T follicular helper cell (primary cell): ENCODE data around the gene CD3E.

ENCODE experiments used
- DNase-seq: peaks from one replicate; pipeline ENCODE4 v3.0.0-alpha.2; 2020; ENCODE audit warnings: low read depth

CD3E gene

DNA sequence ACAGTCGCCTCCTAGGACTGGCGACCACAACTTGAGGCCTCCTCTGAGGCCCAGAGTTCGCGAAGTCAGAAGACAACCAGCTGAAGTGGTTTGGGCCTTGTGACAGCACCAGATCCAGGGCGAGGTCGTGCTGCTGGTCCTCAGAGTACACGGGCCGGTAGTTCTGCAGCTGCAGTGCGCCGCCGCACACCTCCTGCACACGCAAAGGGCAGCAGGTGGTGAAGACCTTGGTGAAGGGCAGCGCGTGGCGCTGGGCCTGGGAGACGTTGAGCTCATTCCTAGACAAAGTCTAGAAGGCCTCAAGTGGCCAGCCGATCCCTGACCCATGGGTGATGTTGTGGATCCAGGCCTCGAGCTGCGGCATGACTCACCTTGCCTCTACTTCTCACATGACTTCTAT, 18.2 kb downstream of the CD3E start:
- DNase-seq, result no peak

- DNase-seq, result no peak
These were observed 20.8 kb downstream of the CD3E start for GRCh38 chr11:118325283-118325682.

- no peak for DNase-seq
These were observed 24.2 kb downstream of the CD3E start for GRCh38 chr11:118328745-118329144.

- DNase-seq, result no peak
These were observed 30.2 kb downstream of the CD3E start for GRCh38 chr11:118334745-118335144.

GRCh38 chr11:118338637-118339061, 34.1 kb downstream of the CD3E start:
- peak; percentile 90 for DNase-seq

GRCh38 chr11:118339281-118339961, 34.9 kb downstream of the CD3E start:
- DNase-seq, result no peak

- no peak for DNase-seq
These were observed 35.9 kb downstream of the CD3E start for GRCh38 chr11:118340449-118340848.

GRCh38 chr11:118341261-118341660, 36.7 kb downstream of the CD3E start:
- no peak for DNase-seq

DNA sequence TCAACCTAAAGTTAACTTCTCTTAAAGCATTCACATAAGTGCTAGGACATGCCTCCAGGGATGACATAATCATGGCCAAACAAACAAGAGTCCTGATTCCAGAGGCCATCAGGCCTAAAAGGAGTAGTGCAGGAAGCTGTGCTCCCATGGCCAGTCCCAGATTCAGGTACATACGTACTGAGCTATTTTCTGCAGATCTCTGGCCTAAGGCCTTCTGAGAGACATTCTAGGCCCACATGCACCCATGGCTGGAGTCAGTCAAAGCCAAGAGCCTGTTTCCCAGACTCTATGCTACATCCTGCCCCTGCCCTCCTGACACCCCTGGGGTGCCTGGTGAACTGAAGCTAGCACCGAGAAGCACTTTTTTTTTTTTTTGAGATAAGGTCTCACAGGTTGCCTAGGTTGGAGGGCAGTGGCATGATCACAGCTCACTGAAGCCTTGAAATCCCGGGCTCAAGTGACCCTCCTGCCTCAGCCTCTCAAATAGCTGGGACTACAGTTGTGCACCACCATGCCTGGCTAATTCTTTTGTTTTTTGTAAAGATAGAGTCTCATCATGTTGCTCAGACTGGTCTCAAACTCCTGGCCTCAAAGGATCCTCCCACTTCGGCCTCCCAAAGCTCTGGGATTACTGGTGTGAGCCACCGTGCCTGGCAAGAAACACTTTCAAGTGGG, 37.4 kb downstream of the CD3E start:
- no peak for DNase-seq

DNA sequence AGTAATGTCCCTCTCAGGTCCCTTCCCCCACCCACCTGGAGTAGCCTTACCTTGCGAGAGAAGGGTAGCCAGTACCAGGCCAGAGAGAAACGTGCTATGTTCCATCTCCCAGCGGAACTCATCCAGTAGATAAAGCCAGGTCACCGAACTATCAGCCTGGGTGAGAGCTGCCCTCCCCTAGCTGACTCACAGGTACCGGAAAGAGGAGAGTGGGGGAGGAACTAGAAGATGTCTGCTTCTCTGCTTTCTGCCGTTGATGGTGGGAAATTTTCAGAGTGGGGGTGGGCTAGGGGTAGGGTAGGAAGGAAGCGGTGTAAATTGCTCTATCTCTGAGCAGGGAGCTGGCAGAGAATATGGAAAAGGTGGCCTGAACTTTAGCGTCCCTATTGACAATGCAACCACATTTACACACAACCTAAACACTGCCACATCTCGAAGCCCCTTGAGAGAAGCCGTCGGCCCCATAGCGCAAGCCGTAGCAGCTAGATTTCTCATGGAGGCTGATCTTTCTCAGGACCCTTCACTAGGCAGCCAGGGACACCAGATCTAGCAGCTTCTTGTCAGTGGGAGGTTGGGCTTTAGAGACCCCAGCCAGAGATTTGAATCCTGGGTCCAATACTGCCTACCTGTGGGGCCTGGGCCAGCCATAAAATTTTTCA, 38.1 kb downstream of the CD3E start, which contains the start of gene CD3D:
CD3D (minus strand) TSS at position 203 of the 659 bp plus-strand sequence; CDS start at position 105, 98 bp downstream.
- peak; percentile 64 for DNase-seq

DNA sequence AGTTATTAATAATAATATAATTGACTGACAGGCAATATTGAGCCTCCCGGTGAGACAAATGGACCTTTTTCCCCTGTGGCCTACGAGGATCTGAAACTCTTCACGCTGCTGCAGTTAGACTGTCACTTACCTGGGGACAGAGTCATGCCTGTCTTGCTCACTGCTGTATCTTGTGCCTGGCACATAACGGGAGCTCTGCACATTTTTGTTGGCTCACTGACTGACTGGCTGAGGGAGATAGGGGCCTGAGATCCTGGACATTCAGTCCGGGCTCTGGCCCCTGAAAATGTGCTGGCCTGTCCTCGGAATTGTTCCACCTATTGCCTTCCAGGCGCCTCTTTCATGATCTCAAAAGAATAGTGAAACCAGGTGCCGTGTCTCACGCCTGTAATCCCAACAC, 38.7 kb downstream of the CD3E start:
- no peak for DNase-seq

GRCh38 chr11:118343981-118344515, 39.5 kb downstream of the CD3E start, which contains the start of gene CD3G:
Gene CD3G, plus strand, starts transcription at chr11:118344344. Its CDS starts 80 bp downstream, at chr11:118344424.
- peak; percentile 62 for DNase-seq

GRCh38 chr11:118349475-118349874, 44.9 kb downstream of the CD3E start:
- no peak for DNase-seq

GRCh38 chr11:118353084-118353710, 48.7 kb downstream of the CD3E start:
- DNase-seq, result no peak

GRCh38 chr11:118358071-118358470, 53.5 kb downstream of the CD3E start:
- DNase-seq, result no peak

DNA sequence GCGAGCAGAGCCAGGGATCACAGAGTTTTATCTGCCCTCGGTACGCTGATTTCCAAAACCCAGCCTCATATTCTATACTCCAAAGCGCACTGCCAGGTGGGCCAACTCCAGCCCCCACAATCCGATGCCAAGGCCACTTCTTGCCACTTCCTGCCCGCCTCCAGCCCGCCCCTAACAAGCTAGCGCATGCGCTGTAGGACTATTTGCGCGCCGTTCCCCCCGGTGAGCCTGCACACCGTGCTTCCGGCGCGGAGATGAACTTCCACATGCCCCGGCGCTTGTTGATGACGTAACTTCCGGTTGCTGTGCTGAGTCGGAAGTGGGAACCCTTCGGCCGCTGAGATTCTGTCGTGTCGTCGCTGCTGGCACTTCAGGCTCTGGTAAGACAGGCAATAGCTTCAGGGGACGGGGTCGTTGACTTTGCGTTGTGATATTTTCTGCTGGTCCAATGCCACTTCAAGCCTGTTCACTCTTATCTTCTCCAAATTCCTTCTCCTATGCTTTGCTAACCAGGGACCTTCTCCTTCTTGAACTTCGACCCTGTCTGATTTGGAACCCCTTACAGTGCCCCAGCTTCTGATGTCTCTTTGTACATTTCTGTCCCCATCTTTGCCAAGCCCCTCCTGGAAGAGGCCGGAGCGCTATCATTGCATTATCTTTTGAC, 54.9 kb downstream of the CD3E start, which contains the start of gene UBE4A:
UBE4A (plus strand) TSS at position 306 of the 664 bp plus-strand sequence. CDS start 5,481 bp downstream, outside the sequence.
- DNase-seq, result peak; percentile 95

GRCh38 chr11:118364956-118365615, 60.6 kb downstream of the CD3E start:
- DNase-seq, result no peak
